HUES48 (cell line): ENCODE measurements around the gene BHLHA9.

Source experiments
- H3K27ac ChIP-seq: one replicate; pipeline ENCODE4 v1.7.0; 2013; ENCODE audit warnings: low read depth, low read length, inconsistent platforms
- H3K27me3 ChIP-seq: 2 replicates; pipeline ENCODE4 v1.6.1; 2013; ENCODE audit warnings: mild to moderate bottlenecking, low read length; ENCODE audit not compliant: control insufficient read depth, insufficient read depth
- H3K36me3 ChIP-seq: 2 replicates; pipeline ENCODE4 v1.6.1; 2013; ENCODE audit warnings: low read length; ENCODE audit not compliant: control insufficient read depth, insufficient read depth
- H3K4me1 ChIP-seq: 2 replicates; pipeline ENCODE4 v1.6.1; 2013; ENCODE audit warnings: mild to moderate bottlenecking, low read length; ENCODE audit not compliant: control insufficient read depth, insufficient read depth
- H3K4me3 ChIP-seq: 2 replicates; pipeline ENCODE4 v1.5.1; 2013; ENCODE audit warnings: mild to moderate bottlenecking, low read depth, low read length
- H3K9ac ChIP-seq: 2 replicates; pipeline ENCODE4 v1.6.1; 2013; ENCODE audit warnings: mild to moderate bottlenecking, low read depth, low read length, moderate library complexity
- H3K9me3 ChIP-seq: 2 replicates; pipeline ENCODE4 v1.6.1; 2013; ENCODE audit warnings: low read length; ENCODE audit not compliant: control insufficient read depth, insufficient read depth

BHLHA9 gene

DNA sequence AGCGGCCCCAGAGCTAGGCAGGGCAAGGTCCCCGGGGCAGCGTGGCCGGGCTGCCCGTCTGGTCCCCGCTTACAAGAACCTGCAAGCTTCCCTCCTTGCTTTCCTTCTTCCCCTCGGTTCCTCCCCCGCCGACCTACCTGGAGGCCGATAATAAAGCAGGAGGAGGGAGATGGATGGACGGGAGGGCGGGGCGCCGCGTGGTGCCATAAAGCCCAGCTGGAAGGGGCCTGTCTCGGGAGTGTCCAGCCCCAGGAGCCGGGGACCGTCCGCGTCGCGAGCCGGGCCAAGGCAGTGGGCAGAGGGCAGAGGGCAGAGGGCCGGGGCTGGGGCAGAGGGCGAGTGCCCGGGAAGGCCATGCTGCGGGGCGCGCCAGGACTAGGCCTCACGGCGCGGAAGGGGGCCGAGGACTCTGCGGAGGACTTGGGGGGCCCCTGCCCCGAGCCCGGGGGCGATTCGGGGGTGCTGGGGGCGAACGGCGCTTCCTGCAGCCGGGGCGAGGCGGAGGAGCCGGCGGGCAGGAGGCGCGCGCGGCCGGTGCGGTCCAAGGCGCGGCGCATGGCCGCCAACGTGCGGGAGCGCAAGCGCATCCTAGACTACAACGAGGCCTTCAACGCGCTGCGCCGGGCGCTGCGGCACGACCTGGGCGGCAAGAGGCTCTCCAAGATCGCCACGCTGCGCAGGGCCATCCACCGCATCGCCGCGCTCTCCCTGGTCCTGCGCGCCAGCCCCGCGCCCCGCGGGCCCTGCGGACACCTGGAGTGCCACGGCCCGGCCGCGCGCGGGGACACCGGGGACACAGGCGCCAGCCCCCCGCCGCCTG lies at the start of gene BHLHA9:
BHLHA9 (plus strand) TSS at position 235 of the 820 bp plus-strand sequence; CDS start at position 355, 120 bp downstream.
- 0 out of 2 replicates have a peak, but pooled peaks cover 2% of the 10 kb centered on the region for H3K27me3 ChIP-seq
- H3K27ac ChIP-seq, result no peak within 1 kb of the TSS
- no peak within 1 kb of the TSS for H3K4me3 ChIP-seq
- no peaks in the 10 kb centered on the region for H3K9me3 ChIP-seq
- H3K9ac ChIP-seq, result no peak within 1 kb of the TSS
- 0 out of 2 replicates have a peak, but pooled peaks cover 3% of the 10 kb centered on the region for H3K4me1 ChIP-seq
- H3K36me3 ChIP-seq, result no peaks in the 10 kb centered on the region

DNA sequence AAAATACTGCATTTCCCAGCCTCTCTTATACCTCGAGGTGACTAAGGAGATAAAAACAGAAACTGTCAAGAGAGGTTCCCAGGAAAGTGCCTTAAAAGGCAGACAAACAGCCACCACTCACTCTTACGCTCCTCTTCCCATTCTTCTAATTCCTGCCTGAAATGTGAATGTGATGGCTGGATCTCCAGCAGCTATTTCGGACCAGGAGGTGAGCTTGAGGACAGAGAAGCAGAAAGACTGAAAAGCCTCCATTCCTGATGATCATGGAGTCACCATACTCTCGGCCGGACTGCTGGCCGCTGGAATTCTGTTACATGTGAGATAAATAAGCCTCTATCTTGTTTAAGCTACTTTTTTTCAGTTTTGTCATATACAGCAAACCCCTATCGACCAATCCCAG lies 49.0 kb upstream of the BHLHA9 start:
- Histone ChIP-seq H3K27ac (no peak overlapping the region), H3K36me3 (no peaks in the 10 kb centered on the region), H3K9me3 (no peaks in the 10 kb centered on the region), H3K9ac (no peak overlapping the region), H3K27me3 (peaks cover 7% of the 10 kb centered on the region), H3K4me3 (no peak overlapping the region), H3K4me1 (no peaks in the 10 kb centered on the region)

DNA sequence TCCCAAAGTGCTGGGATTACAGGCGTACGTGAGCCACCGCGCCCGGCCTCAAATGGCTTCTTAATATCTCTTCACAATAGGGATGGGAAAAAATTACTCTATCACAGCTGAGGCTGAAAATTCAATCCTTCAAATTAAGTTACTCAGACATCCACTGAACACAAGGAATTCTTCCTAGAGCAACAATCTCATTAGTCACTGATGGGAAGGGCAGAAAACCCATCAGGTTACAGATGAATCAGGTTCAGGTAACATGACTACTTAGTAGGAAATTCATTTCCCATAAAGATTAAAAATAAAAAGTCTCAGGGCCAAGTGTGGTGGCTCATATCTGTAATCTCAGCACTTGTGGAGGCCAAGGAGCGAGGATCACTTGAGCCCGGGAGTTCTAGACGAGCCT lies 47.9 kb upstream of the BHLHA9 start:
- H3K4me3 ChIP-seq, result no peak overlapping the region
- no peak overlapping the region for H3K9ac ChIP-seq
- no peaks in the 10 kb centered on the region for H3K4me1 ChIP-seq
- no peak overlapping the region for H3K27ac ChIP-seq
- H3K27me3 ChIP-seq, result peaks cover 18% of the 10 kb centered on the region
- no peaks in the 10 kb centered on the region for H3K9me3 ChIP-seq
- H3K36me3 ChIP-seq, result no peaks in the 10 kb centered on the region

DNA sequence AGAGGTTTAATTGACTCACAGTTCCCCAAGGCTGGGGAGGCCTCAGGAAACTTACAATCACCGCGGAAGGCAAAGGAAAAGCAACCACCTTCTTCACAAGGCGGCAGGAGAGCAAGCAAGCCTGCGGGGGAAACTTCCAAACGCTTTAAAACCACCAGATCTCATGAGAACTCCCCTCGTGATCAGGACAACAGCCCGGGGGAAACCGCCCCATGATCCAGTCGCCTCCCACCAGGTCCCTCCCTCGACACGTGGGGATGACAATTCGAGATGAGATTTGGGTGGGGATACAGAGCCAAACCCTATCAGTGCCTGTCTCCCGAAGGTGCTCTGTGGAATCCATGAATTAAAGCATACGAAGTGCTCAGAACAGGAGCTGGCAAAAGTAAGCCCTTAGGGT lies 46.6 kb upstream of the BHLHA9 start:
- Histone ChIP-seq H3K36me3 (no peaks in the 10 kb centered on the region), H3K9ac (no peak overlapping the region), H3K4me3 (no peak overlapping the region), H3K4me1 (no peaks in the 10 kb centered on the region), H3K27ac (no peak overlapping the region), H3K9me3 (no peaks in the 10 kb centered on the region), H3K27me3 (peaks cover 31% of the 10 kb centered on the region)

DNA sequence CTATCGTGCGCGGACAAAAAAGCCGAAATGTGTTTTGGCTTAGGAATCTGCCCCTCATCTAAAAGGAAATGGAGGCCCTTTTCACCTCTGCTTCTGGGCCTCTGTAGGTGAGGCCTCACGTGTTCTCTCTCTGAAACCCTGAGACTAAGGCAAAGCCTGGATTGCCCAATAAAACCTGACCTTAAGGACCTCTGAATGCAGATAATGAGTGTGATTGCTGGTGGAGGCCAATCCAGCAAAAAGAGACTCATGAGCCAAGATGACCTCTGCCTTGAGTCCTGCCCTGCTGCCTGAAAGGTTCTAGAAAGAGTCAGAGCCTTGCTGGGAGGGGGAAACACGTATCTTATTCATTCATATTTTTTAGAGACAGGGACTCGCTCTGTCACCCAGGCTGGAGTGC lies 45.9 kb upstream of the BHLHA9 start:
- peaks cover 38% of the 10 kb centered on the region for H3K27me3 ChIP-seq
- no peak overlapping the region for H3K4me3 ChIP-seq
- H3K9ac ChIP-seq, result no peak overlapping the region
- no peaks in the 10 kb centered on the region for H3K36me3 ChIP-seq
- H3K9me3 ChIP-seq, result no peaks in the 10 kb centered on the region
- no peaks in the 10 kb centered on the region; the same call in 1 of the 2 replicates for H3K4me1 ChIP-seq
- H3K27ac ChIP-seq, result no peak overlapping the region

DNA sequence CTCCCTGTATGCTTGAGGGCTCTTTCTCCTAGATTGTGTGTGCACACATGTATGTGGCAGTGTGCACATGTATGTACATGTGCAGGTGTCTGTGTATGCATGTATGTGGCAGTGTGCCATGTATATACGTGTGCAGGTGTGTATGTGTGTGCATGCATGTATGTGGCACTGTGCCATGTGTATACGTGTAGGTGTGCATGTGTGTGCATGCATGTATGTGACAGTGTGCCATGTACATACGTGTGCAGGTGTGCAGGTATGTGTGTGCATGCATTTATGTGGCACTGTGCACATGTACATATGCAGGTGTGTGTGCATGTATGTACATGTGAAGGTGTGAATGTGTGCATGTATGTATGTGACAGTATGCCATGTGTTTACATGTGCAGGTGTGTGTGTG lies 43.9 kb upstream of the BHLHA9 start:
- H3K4me3 ChIP-seq, result no peak overlapping the region

DNA sequence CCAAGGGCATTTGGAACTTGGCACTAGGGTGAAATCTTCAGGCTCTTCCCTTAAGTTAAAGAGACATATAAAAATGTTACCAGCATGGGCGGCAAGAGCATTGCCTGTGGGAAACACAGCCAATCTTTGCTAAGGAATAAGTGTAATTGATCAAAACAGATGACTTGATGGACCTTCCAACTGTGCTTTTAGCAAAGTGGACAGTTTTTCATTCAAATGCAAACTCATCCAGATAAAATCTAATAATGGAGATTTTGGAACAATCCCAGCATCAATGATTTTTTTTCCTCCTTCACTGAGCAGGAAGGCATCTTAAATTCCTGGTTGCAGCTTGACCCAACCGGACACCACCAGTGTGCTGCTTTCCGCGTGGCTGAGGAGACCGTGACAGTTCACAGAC lies 42.9 kb upstream of the BHLHA9 start:
- H3K9me3 ChIP-seq, result no peaks in the 10 kb centered on the region
- no peaks in the 10 kb centered on the region; the same call in 1 of the 2 replicates for H3K4me1 ChIP-seq
- no peak overlapping the region for H3K4me3 ChIP-seq
- H3K9ac ChIP-seq, result no peak overlapping the region
- H3K27ac ChIP-seq, result no peak overlapping the region
- H3K36me3 ChIP-seq, result no peaks in the 10 kb centered on the region
- H3K27me3 ChIP-seq, result peaks cover 66% of the 10 kb centered on the region

More for the DNA sequence above, 43.9 kb upstream of the BHLHA9 start:
- Histone ChIP-seq H3K9ac (no peak overlapping the region), H3K9me3 (no peaks in the 10 kb centered on the region), H3K27me3 (peaks cover 56% of the 10 kb centered on the region), H3K27ac (no peak overlapping the region), H3K4me1 (no peaks in the 10 kb centered on the region; the same call in 1 of the 2 replicates), H3K36me3 (no peaks in the 10 kb centered on the region)

DNA sequence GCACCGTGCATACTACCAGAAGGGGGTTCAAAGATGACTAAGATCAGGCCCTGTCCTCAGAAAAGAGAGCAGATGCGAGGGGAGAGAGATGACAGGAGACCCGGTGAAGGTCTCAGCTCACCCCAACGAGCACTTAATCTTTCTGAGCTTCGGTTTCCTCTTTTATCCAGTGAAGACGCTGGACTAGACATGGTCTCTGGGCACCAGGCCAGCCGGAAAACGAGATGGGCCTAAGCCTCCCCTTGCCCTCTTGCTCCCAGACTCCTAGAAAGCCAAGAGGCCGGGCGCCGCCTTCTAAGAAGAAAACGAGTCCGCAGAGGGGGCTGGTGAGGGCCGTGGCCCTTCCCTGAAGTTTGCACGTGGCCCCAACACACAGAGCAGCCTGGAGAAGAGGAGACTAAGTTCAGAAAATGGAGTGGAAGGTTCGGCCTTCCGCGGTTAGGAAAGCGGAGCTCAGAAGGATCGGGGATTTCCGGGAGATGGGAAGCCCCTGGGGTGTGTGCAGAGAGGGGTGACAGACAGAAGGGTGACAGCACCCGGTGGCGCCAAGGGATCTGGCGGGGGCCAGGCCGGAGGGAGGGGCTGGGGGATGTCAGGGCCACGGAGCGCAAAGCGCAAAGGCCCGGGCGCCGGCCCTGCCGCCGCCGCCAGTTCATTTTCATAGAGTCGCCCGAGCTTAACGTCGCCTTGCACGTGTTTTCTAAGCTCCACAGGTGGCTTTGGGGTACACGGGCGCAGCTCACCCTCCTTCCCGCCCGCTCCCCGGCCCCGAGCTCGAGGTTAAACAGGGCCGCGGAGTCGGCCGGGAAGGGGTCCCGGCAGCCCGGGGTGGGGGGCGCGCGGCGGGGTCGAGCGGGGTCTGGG lies 42.1 kb upstream of the BHLHA9 start:
- Histone ChIP-seq H3K27me3 (peaks cover 67% of the 10 kb centered on the region), H3K4me3 (peak overlapping the region; percentile 9; the same call in 1 of the 2 replicates), H3K9me3 (no peaks in the 10 kb centered on the region), H3K27ac (no peak overlapping the region), H3K4me1 (no peaks in the 10 kb centered on the region; the same call in 1 of the 2 replicates), H3K9ac (no peak overlapping the region), H3K36me3 (no peaks in the 10 kb centered on the region)

DNA sequence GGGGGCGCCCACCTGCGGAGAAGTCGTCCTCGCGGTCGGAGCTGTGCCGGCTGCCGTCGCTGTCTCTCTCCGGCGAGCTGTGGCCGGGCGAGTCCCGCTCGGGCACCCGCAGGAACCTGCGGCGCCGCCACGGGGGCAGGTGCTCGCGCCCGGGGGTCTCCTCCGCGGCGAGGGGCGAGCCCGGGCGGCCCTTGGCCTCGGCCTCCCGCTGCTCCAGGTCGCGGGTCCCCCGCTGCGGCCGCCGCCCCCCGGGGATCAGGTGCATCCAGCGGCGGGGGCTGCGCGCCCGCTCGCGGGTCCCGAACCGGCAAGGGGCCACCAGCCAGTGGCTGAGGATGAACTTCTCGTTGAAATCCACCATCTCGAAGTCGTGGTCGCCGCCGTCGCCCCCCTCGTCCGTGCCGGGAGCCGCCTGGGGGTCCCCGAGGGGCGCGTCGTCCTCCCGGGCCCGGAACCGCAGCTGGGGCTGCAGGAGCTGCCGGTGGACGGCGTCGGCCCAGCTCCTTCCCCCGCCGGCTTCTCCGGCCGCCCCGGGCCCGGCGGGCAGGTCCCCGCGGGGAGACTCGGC lies 41.4 kb upstream of the BHLHA9 start:
- H3K4me3 ChIP-seq, result peak overlapping the region; percentile 59; the same call in 1 of the 2 replicates
- no peaks in the 10 kb centered on the region for H3K9me3 ChIP-seq
- H3K9ac ChIP-seq, result no peak overlapping the region
- H3K4me1 ChIP-seq, result no peaks in the 10 kb centered on the region; the same call in 1 of the 2 replicates
- H3K36me3 ChIP-seq, result no peaks in the 10 kb centered on the region
- peaks cover 67% of the 10 kb centered on the region for H3K27me3 ChIP-seq
- no peak overlapping the region for H3K27ac ChIP-seq

GRCh38 chr17:1229349-1229899 lies 40.8 kb upstream of the BHLHA9 start:
- Histone ChIP-seq H3K4me3 (peak overlapping the region; percentile 59; the same call in 1 of the 2 replicates), H3K9me3 (no peaks in the 10 kb centered on the region), H3K27ac (no peak overlapping the region), H3K36me3 (no peaks in the 10 kb centered on the region), H3K4me1 (no peaks in the 10 kb centered on the region; the same call in 1 of the 2 replicates), H3K9ac (no peak overlapping the region), H3K27me3 (peaks cover 67% of the 10 kb centered on the region)
